Cardiac muscle cell (in vitro differentiated cells and primary cell): ENCODE data around the gene IMP4. TPM values are rescaled to one million over a fixed set of nuclear protein-coding genes. Genes with fewer than 3 reads are reported as not detected.
"Not testable (repeated sequence)": the region's sequence is repeated elsewhere in the genome, so short reads cannot be mapped to it uniquely, and the experiment has no call there.

Experiments
- DNase-seq, 2 donors: peaks; one replicate each; pipeline versions ENCODE4 v3.0.0 to v3.0.0-alpha.2; 2010 to 2017; ENCODE audit warnings: low read depth in 1 of 2, low spot score in 1 of 2
- H3K27ac ChIP-seq: fragments of 200-600 bp; sonication (generic); 2 replicates; pipeline ENCODE4 v1.5.1; 2016
- H3K27me3 ChIP-seq: fragments of 200-600 bp; sonication (generic); 2 replicates; pipeline ENCODE4 v1.6.0; 2016; ENCODE audit warnings: control low read depth
- H3K36me3 ChIP-seq: fragments of 200-600 bp; sonication (generic); 2 replicates; pipeline ENCODE4 v1.5.1; 2016; ENCODE audit warnings: control low read depth
- H3K4me1 ChIP-seq: fragments of 200-600 bp; sonication (generic); 2 replicates; pipeline ENCODE4 v1.8.1; 2017; ENCODE audit warnings: low read depth, mild to moderate bottlenecking, mixed run types
- H3K4me3 ChIP-seq: fragments of 200-600 bp; sonication (generic); 2 replicates; pipeline ENCODE4 v1.5.1; 2016; ENCODE audit warnings: mild to moderate bottlenecking
- H3K9me3 ChIP-seq: fragments of 200-600 bp; sonication (generic); 2 replicates; pipeline ENCODE4 v1.5.1; 2017; ENCODE audit warnings: low read depth, mild to moderate bottlenecking, control low read depth
- CTCF ChIP-seq: IDR thresholded peaks from 2 replicates; pipeline ENCODE4 v1.5.1; 2012; ENCODE audit warnings: low read depth, mild to moderate bottlenecking, low read length
- polyA plus RNA-seq: library from polyadenylated mRNA; unstranded; fragments of >200 nt; fragmentation: Nextera tagmentation; extraction: Ambion mirVana; gene quantifications from 2 replicates; pipeline ENCODE4 v1.2.1, GENCODE V29; 2016
- total RNA-seq: library from RNA; depleted of rRNA; stranded (reverse); fragments of >200 nt; gene quantifications from 2 replicates; pipeline ENCODE4 v1.2.3, GENCODE V29; 2016

Gene IMP4
- total and polyA plus RNA-seq, 2 experiments from 2014 or later: 65.2 to 91.5 TPM

DNA sequence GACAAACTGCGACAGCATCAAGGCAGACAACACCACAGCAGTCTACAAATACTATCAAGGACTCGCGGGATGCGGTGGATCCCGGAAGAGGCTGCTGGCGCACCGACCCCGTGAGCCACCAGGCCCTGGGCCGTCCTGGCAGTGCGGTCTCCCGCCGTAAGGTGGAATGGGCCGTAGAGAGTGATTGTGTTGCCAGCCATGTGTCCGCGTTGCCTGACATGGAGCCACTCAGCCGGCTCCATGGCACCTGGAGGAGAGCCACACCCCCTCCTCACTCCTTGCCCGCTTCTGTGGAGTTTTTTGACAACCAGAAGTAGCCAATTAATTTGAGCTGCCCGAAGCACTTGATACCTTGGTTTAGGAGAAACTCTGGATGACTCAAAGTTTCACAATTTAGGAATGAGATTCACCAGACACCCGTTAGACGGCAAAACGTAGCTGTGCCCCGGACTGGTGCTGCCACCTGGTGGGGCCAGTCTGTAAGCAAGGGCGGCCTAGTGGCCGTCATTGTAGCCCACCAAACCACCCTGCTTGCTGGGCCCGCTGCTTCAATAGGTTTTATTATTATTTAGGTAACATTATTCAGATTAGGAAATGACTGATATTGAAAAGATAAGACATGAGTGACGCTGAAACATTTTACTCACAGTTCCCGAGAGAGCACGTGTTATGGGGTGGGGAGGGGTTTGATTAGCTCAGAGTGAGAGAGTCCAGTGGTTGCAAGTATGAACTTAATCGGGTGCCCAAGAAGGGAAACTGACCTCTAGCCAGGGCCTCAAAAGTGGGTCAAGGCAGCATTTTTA, 10.2 kb upstream of the IMP4 start:
- peaks cover 9% of the 10 kb centered on the region for H3K27me3 ChIP-seq
- no peaks in the 10 kb centered on the region for H3K9me3 ChIP-seq
- H3K36me3 ChIP-seq: no peaks in the 10 kb centered on the region
- H3K27ac ChIP-seq: no peak overlapping the region
- no peak overlapping the region for H3K4me3 ChIP-seq
- DNase-seq: peak; percentile 86 to 91
- peak; percentile 98 for TF ChIP-seq CTCF
- H3K4me1 ChIP-seq: peaks cover 4% of the 10 kb centered on the region

GRCh38 chr2:130333253-130333652, 9.4 kb upstream of the IMP4 start:
- DNase-seq, H3K4me1 ChIP-seq, H3K4me3 ChIP-seq, H3K27me3 ChIP-seq, H3K9me3 ChIP-seq, H3K36me3 ChIP-seq, H3K27ac ChIP-seq: not testable (repeated sequence)

- Histone ChIP-seq H3K27ac (no peak overlapping the region), H3K4me3 (no peak overlapping the region), H3K27me3 (peaks cover 9% of the 10 kb centered on the region), H3K4me1 (peaks cover 7% of the 10 kb centered on the region), H3K9me3 (no peaks in the 10 kb centered on the region), H3K36me3 (no peaks in the 10 kb centered on the region)
- no peak for TF ChIP-seq CTCF
- no peak for DNase-seq
Observed at GRCh38 chr2:130334026-130334425, 8.7 kb upstream of the IMP4 start.

GRCh38 chr2:130335226-130335625, 7.5 kb upstream of the IMP4 start:
- peaks cover 7% of the 10 kb centered on the region for H3K27me3 ChIP-seq
- TF ChIP-seq CTCF: no peak
- H3K4me1 ChIP-seq: peaks cover 7% of the 10 kb centered on the region
- DNase-seq: no peak
- H3K9me3 ChIP-seq: no peaks in the 10 kb centered on the region
- no peak overlapping the region for H3K27ac ChIP-seq
- H3K4me3 ChIP-seq: no peak overlapping the region
- H3K36me3 ChIP-seq: no peaks in the 10 kb centered on the region

DNA sequence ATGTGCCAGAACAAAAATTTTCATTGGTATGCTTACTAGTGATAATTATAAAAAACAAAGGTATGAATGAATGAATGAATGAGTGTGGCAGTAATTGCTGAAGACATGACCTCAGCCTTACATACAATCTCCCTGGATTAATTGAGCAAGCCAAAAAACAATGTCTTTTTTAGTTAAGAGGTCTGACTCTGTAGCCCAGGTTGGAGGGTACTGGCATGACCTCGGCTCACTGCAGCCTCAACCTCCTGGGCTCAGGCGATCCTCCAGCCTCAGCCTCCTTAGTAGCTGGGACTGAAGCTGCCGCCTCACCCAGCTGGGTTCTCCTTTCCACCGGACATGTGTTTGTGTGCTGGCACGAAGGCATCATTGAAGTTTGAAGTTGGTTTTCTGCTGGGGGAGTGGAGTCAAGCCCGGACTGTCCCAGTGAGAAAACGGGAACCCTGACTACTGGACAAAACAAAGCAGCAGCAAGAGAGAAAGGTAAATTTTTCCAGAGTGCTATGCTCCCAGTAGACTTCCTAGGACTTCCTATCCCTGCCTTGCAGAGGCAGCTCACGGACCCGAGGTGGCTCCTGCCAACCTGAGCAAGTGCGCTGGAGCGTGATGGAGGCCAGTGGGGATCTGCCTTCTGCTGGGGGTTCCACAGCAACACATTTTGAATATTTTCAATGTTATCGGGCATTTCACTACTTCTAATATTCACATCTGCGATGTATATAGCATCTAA, 6.4 kb upstream of the IMP4 start:
- peaks cover 3% of the 10 kb centered on the region for H3K27me3 ChIP-seq
- DNase-seq: peak in 1 of 2 donors; percentile 6
- H3K36me3 ChIP-seq: no peaks in the 10 kb centered on the region
- H3K4me3 ChIP-seq: peak overlapping the region; percentile 49
- no peak for TF ChIP-seq CTCF
- peak overlapping the region; percentile 31 for H3K27ac ChIP-seq
- H3K4me1 ChIP-seq: peaks cover 7% of the 10 kb centered on the region
- no peaks in the 10 kb centered on the region for H3K9me3 ChIP-seq
